ENCODE measurements around the gene SDC3.
A peak's percentile ranks its signal among the peaks of the same experiment; 100 is the strongest.

The SDC3 gene

GRCh38 chr1:30839827-30840359 lies 68.7 kb downstream of the SDC3 start:
- no peak for TF ChIP-seq CTCF (conservative IDR thresholded peaks at IDR 0.05; ENCODE audit: low read depth, low read length)
- no peak for DNase-seq (ENCODE audit: low read depth)
- H3K4me3 ChIP-seq (ENCODE audit: low read depth, low read length) = no peak overlapping the region

- no peak for TF ChIP-seq CTCF (conservative IDR thresholded peaks at IDR 0.05; ENCODE audit: low read depth, low read length)
- no peak overlapping the region for H3K4me3 ChIP-seq (ENCODE audit: low read depth, low read length)
- DNase-seq (ENCODE audit: low read depth) = no peak
Observed at GRCh38 chr1:30838996-30839395, 69.6 kb downstream of the SDC3 start.

DNA sequence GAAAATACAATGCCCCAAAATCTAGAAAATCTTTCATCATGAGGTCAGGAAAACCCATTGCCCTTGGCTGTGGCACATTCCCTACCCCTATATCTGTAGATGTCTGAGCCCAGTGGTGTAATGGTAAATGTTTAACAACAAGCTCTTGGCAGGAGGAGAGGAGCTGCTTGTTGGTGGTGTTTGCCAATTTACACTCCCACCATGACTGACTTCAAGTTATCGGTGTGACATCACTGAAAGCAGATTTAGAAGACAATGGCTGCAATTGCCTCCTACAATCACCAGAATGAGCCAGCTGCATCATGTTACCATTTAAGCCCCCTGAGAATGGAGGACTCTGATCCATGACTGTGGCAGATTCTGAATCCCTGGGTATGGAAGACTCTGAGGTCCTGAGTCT lies 70.9 kb downstream of the SDC3 start:
- no peak overlapping the region for H3K4me3 ChIP-seq (ENCODE audit: low read depth, low read length)
- DNase-seq (ENCODE audit: low read depth) = no peak
- TF ChIP-seq CTCF (conservative IDR thresholded peaks at IDR 0.05; ENCODE audit: low read depth, low read length) = no peak

DNA sequence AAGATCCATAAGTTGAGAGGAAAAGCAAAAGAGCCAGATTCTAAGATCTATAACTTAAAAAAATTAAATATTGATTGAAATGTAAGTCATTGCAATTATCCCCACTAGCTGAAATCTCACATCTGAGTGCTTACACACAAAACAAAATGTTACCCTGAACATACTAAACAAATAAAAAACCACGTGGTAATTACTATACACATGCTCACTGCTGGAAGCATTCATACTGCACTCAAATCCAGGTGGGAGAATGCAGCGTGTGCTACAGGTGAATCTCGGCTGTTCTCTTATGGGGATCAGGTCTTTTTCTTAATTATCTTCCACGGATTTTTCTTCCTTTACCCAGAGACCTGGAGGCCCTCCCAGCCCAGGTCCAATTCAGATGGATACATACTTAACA lies 74.3 kb downstream of the SDC3 start:
- DNase-seq (ENCODE audit: low read depth) = no peak
- TF ChIP-seq CTCF (conservative IDR thresholded peaks at IDR 0.05; ENCODE audit: low read depth, low read length) = no peak

DNA sequence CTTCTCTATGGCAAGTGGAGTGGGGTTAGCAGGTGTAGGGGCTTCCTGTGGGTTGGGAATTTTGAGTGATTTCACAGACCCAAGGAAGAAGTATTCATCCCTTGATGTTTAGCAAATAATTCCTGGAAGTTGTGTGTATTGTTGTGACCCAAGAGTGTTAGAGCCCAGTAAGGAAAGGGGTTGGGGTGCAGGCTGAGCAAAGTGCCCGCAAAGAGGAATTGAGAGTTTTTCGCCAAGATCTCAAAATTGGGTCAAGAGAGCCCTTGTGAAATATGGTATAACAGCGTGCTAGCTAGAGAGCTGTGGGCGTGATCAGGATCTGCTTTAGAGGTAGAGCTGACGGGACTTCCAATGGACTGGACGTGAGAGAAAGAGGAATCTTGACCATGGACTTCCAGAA lies 78.0 kb downstream of the SDC3 start:
- no peak for TF ChIP-seq CTCF (conservative IDR thresholded peaks at IDR 0.05; ENCODE audit: low read depth, low read length)
- no peak overlapping the region for H3K4me3 ChIP-seq (ENCODE audit: low read depth, low read length)
- DNase-seq (ENCODE audit: low read depth) = no peak

More for the DNA sequence above, 74.3 kb downstream of the SDC3 start:
- no peak overlapping the region for H3K4me3 ChIP-seq (ENCODE audit: low read depth, low read length)

GRCh38 chr1:30829889-30830288 lies 78.7 kb downstream of the SDC3 start:
- no peak for DNase-seq (ENCODE audit: low read depth)
- no peak overlapping the region for H3K4me3 ChIP-seq (ENCODE audit: low read depth, low read length)
- TF ChIP-seq CTCF (conservative IDR thresholded peaks at IDR 0.05; ENCODE audit: low read depth, low read length) = no peak

DNA sequence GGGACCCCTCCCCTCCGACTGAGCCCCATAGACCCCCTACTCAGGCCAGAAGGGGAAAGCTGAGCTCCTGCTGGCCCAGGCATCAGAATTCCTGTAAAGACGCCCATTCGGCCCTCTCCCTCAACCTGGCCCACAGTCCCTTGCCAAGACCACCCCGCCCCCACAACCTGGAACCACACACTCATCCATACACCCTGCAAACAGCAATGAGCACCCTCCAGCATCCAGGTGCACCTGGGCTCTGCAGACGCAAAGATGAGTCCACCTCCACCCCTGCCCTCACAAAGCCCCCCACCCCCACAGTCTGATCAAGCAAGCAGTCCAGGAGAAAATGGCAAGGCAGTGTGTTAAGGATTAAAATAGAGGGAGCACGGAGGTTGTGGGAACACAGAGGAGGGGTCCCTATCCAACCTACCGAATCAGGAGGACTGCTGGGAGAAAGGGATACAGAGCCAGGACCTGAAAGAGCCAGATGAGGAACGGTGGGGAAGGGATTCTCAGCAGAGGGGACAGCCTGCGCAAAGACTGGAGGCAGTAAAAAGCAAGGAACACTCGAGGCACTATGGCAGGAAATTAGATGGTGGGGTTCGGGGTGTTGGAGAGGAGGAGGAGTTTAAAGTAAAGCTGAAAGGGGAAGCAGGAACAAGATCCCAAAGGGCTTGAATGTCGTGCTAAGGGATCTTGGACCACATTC lies 83.7 kb downstream of the SDC3 start:
- peak overlapping the region; percentile 45 for H3K4me3 ChIP-seq (ENCODE audit: low read depth, low read length)
- no peak for TF ChIP-seq CTCF (conservative IDR thresholded peaks at IDR 0.05; ENCODE audit: low read depth, low read length)

More for the DNA sequence above, 83.7 kb downstream of the SDC3 start:
- DNase-seq (ENCODE audit: low read depth) = no peak
